ENCODE data around the gene CHD3. TPM values are rescaled to one million over a fixed set of nuclear protein-coding genes. Genes with fewer than 3 reads are reported as not detected.
A peak's percentile ranks its signal among the peaks of the same experiment; 100 is the strongest.

Gene CHD3
- total and polyA plus RNA-seq, 2 of the 13 experiments (the other 11 are each of a cell fraction or from before 2014, with no cell fraction given), result 2.7 to 3.7 TPM

- TF ChIP-seq SSRP1 (CRISPR knock-in tag; IDR thresholded peaks at IDR 0.05) (peak; percentile 74; the same call in 1 of the 2 replicates), ZNF33B (CRISPR knock-in tag; IDR thresholded peaks at IDR 0.05) (no peak), ZNF354B (CRISPR knock-in tag; IDR thresholded peaks at IDR 0.05) (no peak), MTA1 (CRISPR knock-in tag; IDR thresholded peaks at IDR 0.05; ENCODE audit: borderline replicate concordance) (no peak), ZNF503 (CRISPR knock-in tag; IDR thresholded peaks at IDR 0.05) (no peak), ZNF761 (CRISPR knock-in tag; conservative IDR thresholded peaks at IDR 0.05) (no peak), AGO1 (IDR thresholded peaks at IDR 0.05; ENCODE audit: low read depth, low read length, poor library complexity, severe bottlenecking) (peak; percentile 38), ZNF589 (CRISPR knock-in tag; conservative IDR thresholded peaks at IDR 0.05) (no peak), SP1 (IDR thresholded peaks at IDR 0.05) (no peak), SP1 (CRISPR knock-in tag; IDR thresholded peaks at IDR 0.05) (no peak), DNMT1 (CRISPR knock-in tag; IDR thresholded peaks at IDR 0.05) (no peak), GABPB1 (CRISPR knock-in tag; IDR thresholded peaks at IDR 0.05) (no peak), ZNF639 (CRISPR knock-in tag; conservative IDR thresholded peaks at IDR 0.05) (no peak), RFXAP (CRISPR knock-in tag; IDR thresholded peaks at IDR 0.05; ENCODE audit: borderline replicate concordance) (no peak), HOXA5 (CRISPR knock-in tag; IDR thresholded peaks at IDR 0.05) (no peak), ZBTB38 (CRISPR knock-in tag; IDR thresholded peaks at IDR 0.05) (no peak), AGO2 (optimal IDR thresholded peaks at IDR 0.05; ENCODE audit: low read depth, low read length) (peak; percentile 79), ZNF24 (IDR thresholded peaks at IDR 0.05) (no peak), SRSF1 (optimal IDR thresholded peaks at IDR 0.05; ENCODE audit: low read depth, low read length) (no peak)
These were observed 39.3 kb upstream of the CHD3 start (continued) for GRCh38 chr17:7849130-7849750.
